Stomach (tissue), 4 donors: ENCODE measurements around the gene ZNF436.

ENCODE experiments used
- POLR2A ChIP-seq, 4 donors: fragments of 450-650 bp; IDR thresholded peaks; one replicate each; pipeline ENCODE4 v1.6.1; 2016; ENCODE audit warnings: antibody characterized with exemption in 4 of 4, control low read depth in 2 of 4, mild to moderate bottlenecking in 1 of 4, moderate library complexity in 1 of 4
- TF ChIP-seq, protein P1 (sequence below), 7 experiments: fragments of 450-650 bp in 4 of 7; fragments of 200-600 bp in 3 of 7; sonication (generic) in 3 of 7; IDR thresholded peaks; one replicate each; pipeline ENCODE4 v1.5.1; 2016 to 2019; ENCODE audit warnings: antibody characterized with exemption in 7 of 7, control low read depth in 2 of 7, mild to moderate bottlenecking in 1 of 7

GRCh38 chr1:23367791-23368561 is 1.7 kb downstream of the ZNF436 start:
- TF ChIP-seq, protein P1, sequence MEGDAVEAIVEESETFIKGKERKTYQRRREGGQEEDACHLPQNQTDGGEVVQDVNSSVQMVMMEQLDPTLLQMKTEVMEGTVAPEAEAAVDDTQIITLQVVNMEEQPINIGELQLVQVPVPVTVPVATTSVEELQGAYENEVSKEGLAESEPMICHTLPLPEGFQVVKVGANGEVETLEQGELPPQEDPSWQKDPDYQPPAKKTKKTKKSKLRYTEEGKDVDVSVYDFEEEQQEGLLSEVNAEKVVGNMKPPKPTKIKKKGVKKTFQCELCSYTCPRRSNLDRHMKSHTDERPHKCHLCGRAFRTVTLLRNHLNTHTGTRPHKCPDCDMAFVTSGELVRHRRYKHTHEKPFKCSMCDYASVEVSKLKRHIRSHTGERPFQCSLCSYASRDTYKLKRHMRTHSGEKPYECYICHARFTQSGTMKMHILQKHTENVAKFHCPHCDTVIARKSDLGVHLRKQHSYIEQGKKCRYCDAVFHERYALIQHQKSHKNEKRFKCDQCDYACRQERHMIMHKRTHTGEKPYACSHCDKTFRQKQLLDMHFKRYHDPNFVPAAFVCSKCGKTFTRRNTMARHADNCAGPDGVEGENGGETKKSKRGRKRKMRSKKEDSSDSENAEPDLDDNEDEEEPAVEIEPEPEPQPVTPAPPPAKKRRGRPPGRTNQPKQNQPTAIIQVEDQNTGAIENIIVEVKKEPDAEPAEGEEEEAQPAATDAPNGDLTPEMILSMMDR (IDR thresholded peaks at IDR 0.05): no peak
- no peak for TF ChIP-seq POLR2A (IDR thresholded peaks at IDR 0.05)
